GM23338 (cell line): ENCODE measurements around the gene FBXW2. TPM values are rescaled to one million over a fixed set of nuclear protein-coding genes. Genes with fewer than 3 reads are reported as not detected.

Experiments
- ATAC-seq: fragments of 200-7000 bp; cut with Tn5 transposase; 3 replicates; pipeline ENCODE4 v1.9.1; 2020
- DNase-seq: peaks from one replicate; pipeline ENCODE4 v3.0.0-alpha.2; 2015; ENCODE audit warnings: low spot score
- H2AFZ ChIP-seq: fragments of 200-600 bp; sonication (generic); 2 replicates; pipeline ENCODE4 v1.8.0; 2016; ENCODE audit warnings: antibody characterized with exemption, mild to moderate bottlenecking, moderate library complexity
- H3F3A ChIP-seq: fragments of 200-600 bp; sonication (generic); replicated peaks from 2 replicates; pipeline ENCODE4 v1.8.0; 2017; ENCODE audit warnings: antibody characterized with exemption, mixed run types, low read depth
- H3K27ac ChIP-seq: fragments of 200-600 bp; sonication (generic); 2 replicates; pipeline ENCODE4 v1.6.1; 2016; ENCODE audit warnings: low read depth
- H3K27me3 ChIP-seq: fragments of 200-600 bp; sonication (generic); 2 replicates; pipeline ENCODE4 v1.8.0; 2016; ENCODE audit warnings: mild to moderate bottlenecking, mixed run types, moderate library complexity; ENCODE audit not compliant: insufficient read depth
- H3K36me3 ChIP-seq: fragments of 200-600 bp; sonication (generic); 2 replicates; pipeline ENCODE4 v1.8.0; 2016; ENCODE audit warnings: mild to moderate bottlenecking; ENCODE audit not compliant: insufficient read depth
- H3K4me1 ChIP-seq: fragments of 200-600 bp; sonication (generic); 2 replicates; pipeline ENCODE4 v1.8.0; 2016; ENCODE audit warnings: mild to moderate bottlenecking, moderate library complexity; ENCODE audit not compliant: insufficient read depth
- H3K4me2 ChIP-seq: fragments of 200-600 bp; sonication (generic); 2 replicates; pipeline ENCODE4 v1.7.1; 2017; ENCODE audit warnings: mixed run types
- H3K4me3 ChIP-seq: fragments of 200-600 bp; sonication (generic); 2 replicates; pipeline ENCODE4 v1.6.1; 2016; ENCODE audit warnings: mixed run types
- H3K79me2 ChIP-seq: fragments of 200-600 bp; sonication (generic); replicated peaks from 2 replicates; pipeline ENCODE4 v1.8.0; 2017; ENCODE audit warnings: mild to moderate bottlenecking; ENCODE audit not compliant: insufficient read depth
- H3K9me2 ChIP-seq: fragments of 200-600 bp; sonication (generic); 2 replicates; pipeline ENCODE4 v1.8.0; 2017; ENCODE audit not compliant: insufficient read depth
- H4K20me1 ChIP-seq: fragments of 200-600 bp; sonication (generic); replicated peaks from 2 replicates; pipeline ENCODE4 v1.8.0; 2017; ENCODE audit warnings: mild to moderate bottlenecking; ENCODE audit not compliant: insufficient read depth
- H3K27ac Mint-ChIP-seq: 2 replicates; pipeline ENCODE4 v1.8.0; 2020; ENCODE audit warnings: inconsistent platforms, mild to moderate bottlenecking, moderate library complexity, mixed read lengths
- H3K27me3 Mint-ChIP-seq: 3 replicates; pipeline ENCODE4 v1.8.0; 2022; ENCODE audit warnings: low read depth, mild to moderate bottlenecking, moderate library complexity, mixed read lengths, inconsistent platforms; ENCODE audit not compliant: insufficient read depth, poor library complexity
- H3K36me3 Mint-ChIP-seq: 3 replicates; pipeline ENCODE4 v1.8.0; 2021; ENCODE audit warnings: low read depth, mild to moderate bottlenecking, inconsistent platforms, moderate library complexity, mixed read lengths
- H3K4me1 Mint-ChIP-seq: 3 replicates; pipeline ENCODE4 v1.8.0; 2020; ENCODE audit warnings: mild to moderate bottlenecking, inconsistent platforms, mixed read lengths
- H3K4me3 Mint-ChIP-seq: 3 replicates; pipeline ENCODE4 v1.8.0; 2021; ENCODE audit warnings: moderate library complexity, mild to moderate bottlenecking, inconsistent platforms, mixed read lengths
- H3K9me3 Mint-ChIP-seq: 3 replicates; pipeline ENCODE4 v1.8.0; 2020; ENCODE audit warnings: moderate library complexity, mild to moderate bottlenecking, inconsistent platforms, mixed read lengths
- CREB1 ChIP-seq: fragments of 250-450 bp; sonication (Bioruptor Pico); IDR thresholded peaks from 2 replicates; pipeline ENCODE4 v1.5.0; 2020; ENCODE audit warnings: low read depth, mild to moderate bottlenecking, moderate library complexity
- CTCF ChIP-seq, 2 experiments: fragments of 200-600 bp in 1 of 2; sonication (generic) in 1 of 2; conservative IDR thresholded peaks; 2 replicates each; pipeline versions ENCODE4 v1.5.1 to v1.6.1; 2016 to 2017; ENCODE audit warnings: antibody characterized with exemption in 2 of 2, low read depth in 2 of 2, mild to moderate bottlenecking in 2 of 2, moderate library complexity in 1 of 2
- ETS1 ChIP-seq: IDR thresholded peaks from 2 replicates; pipeline ENCODE4 v1.6.1; 2016; ENCODE audit warnings: antibody characterized with exemption
- EZH2 ChIP-seq: fragments of 200-600 bp; sonication (generic); IDR thresholded peaks from one replicate; pipeline ENCODE4 v1.8.0; 2017; ENCODE audit warnings: antibody characterized with exemption, mild to moderate bottlenecking, low read depth; ENCODE audit not compliant: unreplicated experiment
- EZH2phosphoT487 ChIP-seq: fragments of 200-600 bp; sonication (generic); IDR thresholded peaks from one replicate; pipeline ENCODE4 v1.8.1; 2018; ENCODE audit warnings: antibody characterized with exemption; ENCODE audit not compliant: unreplicated experiment
- NANOG ChIP-seq: IDR thresholded peaks from 2 replicates; pipeline ENCODE4 v1.6.1; 2016; ENCODE audit warnings: antibody characterized with exemption, borderline replicate concordance
- POLR2AphosphoS5 ChIP-seq: IDR thresholded peaks from 2 replicates; pipeline ENCODE4 v1.6.1; 2016; ENCODE audit warnings: antibody characterized with exemption, low read depth
- REST ChIP-seq: IDR thresholded peaks from one replicate; pipeline ENCODE4 v1.6.1; 2018; ENCODE audit warnings: antibody characterized with exemption; ENCODE audit not compliant: unreplicated experiment
- STAT1 ChIP-seq: IDR thresholded peaks from one replicate; pipeline ENCODE4 v1.6.1; 2016; ENCODE audit warnings: antibody characterized with exemption; ENCODE audit not compliant: unreplicated experiment
- ZNF114 ChIP-seq: fragments of 250-450 bp; sonication (Bioruptor Pico); IDR thresholded peaks from 2 replicates; pipeline ENCODE4 v1.5.0; 2020; ENCODE audit warnings: mild to moderate bottlenecking, moderate library complexity
- ZNF331 ChIP-seq: fragments of 250-450 bp; sonication (Bioruptor Pico); IDR thresholded peaks from 2 replicates; pipeline ENCODE4 v1.5.0; 2020; ENCODE audit warnings: low read depth, mild to moderate bottlenecking, moderate library complexity
- polyA plus RNA-seq: library from polyadenylated mRNA; unstranded; fragments of >200 nt; fragmentation: Nextera tagmentation; extraction: Ambion mirVana; gene quantifications from 2 replicates; pipeline ENCODE4 v1.2.1, GENCODE V29; 2016
- total RNA-seq: library from RNA; depleted of rRNA; stranded (reverse); fragments of >200 nt; shearing (Covaris generic); gene quantifications from 2 replicates; pipeline ENCODE4 v1.2.3, GENCODE V29; 2014

Gene FBXW2
- total and polyA plus RNA-seq, 2 experiments from 2014 or later = 10.0 to 55.2 TPM

- no peak for TF ChIP-seq POLR2AphosphoS5
These were observed 36.7 kb downstream of the FBXW2 start (continued) for GRCh38 chr9:120756531-120756930.

GRCh38 chr9:120755810-120756434, 37.3 kb downstream of the FBXW2 start:
- H3K4me1 ChIP-seq = no peaks in the 10 kb centered on the region
- H3K9me3 Mint-ChIP-seq = no peaks in the 10 kb centered on the region
- DNase-seq = peak; percentile 77
- no peaks in the 10 kb centered on the region for H3K27me3 ChIP-seq
- no peak overlapping the region for H2AFZ ChIP-seq
- H4K20me1 ChIP-seq = peaks cover 2% of the 10 kb centered on the region; the same call in 1 of the 2 replicates
- 0 out of 3 replicates have a peak, but pooled peaks cover under 1% of the 10 kb centered on the region for H3K36me3 Mint-ChIP-seq
- no peak overlapping the region for H3K27ac Mint-ChIP-seq
- peak; percentile 77 for ATAC-seq
- H3K27ac ChIP-seq = peak overlapping the region; percentile 46; the same call in 1 of the 2 replicates
- H3K4me2 ChIP-seq = no peak overlapping the region
- H3F3A ChIP-seq = no peaks in the 10 kb centered on the region
- no peaks in the 10 kb centered on the region for H3K4me1 Mint-ChIP-seq
- H3K79me2 ChIP-seq = no peaks in the 10 kb centered on the region
- no peaks in the 10 kb centered on the region; the same call in 1 of the 2 replicates for H3K36me3 ChIP-seq
- no peaks in the 10 kb centered on the region for H3K9me2 ChIP-seq
- H3K4me3 Mint-ChIP-seq = no peak overlapping the region
- TF ChIP-seq REST (no peak), CTCF (conservative IDR thresholded peaks at IDR 0.05; ENCODE audit: low read depth in 2 of 2) (peak; percentile 86 to 93), EZH2 (no peak)
- no peaks in the 10 kb centered on the region for H3K27me3 Mint-ChIP-seq
- no peak overlapping the region for H3K4me3 ChIP-seq

- no peak overlapping the region for H3K27ac ChIP-seq
- no peaks in the 10 kb centered on the region for H3K27me3 ChIP-seq
- H3K36me3 ChIP-seq = no peaks in the 10 kb centered on the region; the same call in 1 of the 2 replicates
- no peaks in the 10 kb centered on the region for H3K4me1 Mint-ChIP-seq
- H4K20me1 ChIP-seq = peaks cover 2% of the 10 kb centered on the region; the same call in 1 of the 2 replicates
- no peaks in the 10 kb centered on the region for H3K9me2 ChIP-seq
- H3K79me2 ChIP-seq = no peaks in the 10 kb centered on the region
- no peaks in the 10 kb centered on the region for H3K4me1 ChIP-seq
- H3K27ac Mint-ChIP-seq = no peak overlapping the region
- H3K9me3 Mint-ChIP-seq = no peaks in the 10 kb centered on the region
- ATAC-seq (no peak), DNase-seq (no peak)
- H3K36me3 Mint-ChIP-seq = no peaks in the 10 kb centered on the region
- H3K4me3 ChIP-seq = no peak overlapping the region
- no peaks in the 10 kb centered on the region for H3F3A ChIP-seq
- no peaks in the 10 kb centered on the region for H3K27me3 Mint-ChIP-seq
- no peak overlapping the region for H3K4me2 ChIP-seq
- no peak overlapping the region for H3K4me3 Mint-ChIP-seq
- no peak overlapping the region for H2AFZ ChIP-seq
- TF ChIP-seq NANOG (no peak), ZNF331 (CRISPR knock-in tag) (no peak), ZNF114 (CRISPR knock-in tag) (no peak), POLR2AphosphoS5 (no peak), CREB1 (CRISPR knock-in tag) (no peak), EZH2phosphoT487 (no peak), STAT1 (no peak), EZH2 (no peak), ETS1 (no peak), REST (no peak)
These were observed 38.2 kb downstream of the FBXW2 start for GRCh38 chr9:120755044-120755443.
